GM21360 (cell line): Measurements from ENCODE around the gene OR2H2.

ENCODE experiments used
- ATAC-seq: cut with Tn5 transposase; IDR thresholded peaks from one replicate; pipeline ENCODE4 v1.9.1; 2021; ENCODE audit warnings: mild to moderate bottlenecking, moderate library complexity; ENCODE audit not compliant: unreplicated experiment

Gene OR2H2

DNA sequence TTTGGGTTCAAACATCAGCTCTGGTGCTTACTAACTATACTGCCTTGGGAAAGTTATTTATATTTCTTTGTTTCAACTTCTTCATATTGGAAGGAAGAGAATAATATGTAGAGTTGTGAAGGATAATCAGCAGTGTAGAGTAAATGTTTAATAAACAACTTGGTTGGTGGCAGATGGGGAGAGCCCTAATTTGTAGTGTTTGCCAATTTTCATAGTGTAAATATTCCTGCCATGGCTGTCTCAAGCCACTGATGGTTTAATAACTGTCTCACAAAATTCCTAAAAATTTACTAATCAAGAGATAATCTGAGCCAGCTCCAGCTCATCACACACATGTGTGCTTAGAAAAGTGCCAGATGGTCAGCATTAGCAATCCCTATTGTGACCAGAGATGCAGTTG is at the start of gene OR2H2:
Gene OR2H2 (plus strand): TSS at position 301 of the 400 bp plus-strand sequence. CDS start 2,824 bp downstream, outside the sequence.
- ATAC-seq: no peak

DNA sequence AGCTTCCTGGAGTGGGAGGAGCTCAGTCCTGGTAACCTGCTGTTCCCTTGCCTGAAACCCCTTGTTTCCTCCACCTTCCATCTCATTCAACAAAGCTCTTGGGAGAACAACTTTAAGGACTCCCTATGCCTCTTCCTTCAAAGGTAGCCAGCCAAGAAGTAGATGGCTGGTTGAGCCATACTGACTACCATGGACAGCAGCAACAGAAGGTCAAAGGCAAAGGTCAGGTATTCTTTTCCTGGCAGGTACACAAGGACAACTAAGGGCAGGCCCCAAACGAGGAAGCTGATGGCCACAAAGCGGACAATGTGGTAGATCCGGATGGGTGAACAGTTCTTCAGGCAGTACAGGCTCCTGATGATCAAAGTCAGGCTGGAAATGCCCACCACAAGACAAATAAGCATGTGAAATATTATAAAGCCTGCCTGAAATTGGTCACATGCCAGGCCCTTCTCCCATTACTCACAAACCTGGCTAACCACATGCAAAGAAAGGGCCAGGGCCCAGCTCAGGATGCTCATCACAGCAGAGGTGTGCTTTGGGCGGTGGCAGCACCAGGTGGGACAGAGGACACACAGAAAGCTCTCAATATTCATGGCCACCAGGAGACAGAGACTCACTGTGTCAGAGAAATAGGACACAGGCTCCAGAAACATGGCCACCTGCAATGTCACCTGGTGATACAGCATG is 47.1 kb upstream of the OR2H2 start:
- ATAC-seq: no peak

DNA sequence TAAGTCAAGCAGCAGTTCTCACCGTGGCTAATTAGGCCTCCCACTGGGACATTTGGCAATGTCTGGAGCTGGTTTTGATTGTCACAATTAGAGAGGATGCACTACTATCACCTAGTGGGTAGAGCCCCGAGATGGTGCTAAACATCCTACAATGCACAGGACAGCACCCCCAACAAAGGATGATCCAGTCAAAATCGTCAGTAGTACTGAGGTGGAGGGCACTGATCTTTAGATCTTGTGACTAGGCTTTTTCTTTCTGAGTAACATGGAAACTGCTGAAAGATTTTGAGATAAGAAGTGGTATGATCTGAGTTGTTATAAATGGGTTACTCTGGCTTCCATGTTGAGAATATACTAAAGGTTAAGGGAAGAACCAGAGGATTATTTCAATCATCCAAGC is 37.3 kb upstream of the OR2H2 start:
- no peak for ATAC-seq

DNA sequence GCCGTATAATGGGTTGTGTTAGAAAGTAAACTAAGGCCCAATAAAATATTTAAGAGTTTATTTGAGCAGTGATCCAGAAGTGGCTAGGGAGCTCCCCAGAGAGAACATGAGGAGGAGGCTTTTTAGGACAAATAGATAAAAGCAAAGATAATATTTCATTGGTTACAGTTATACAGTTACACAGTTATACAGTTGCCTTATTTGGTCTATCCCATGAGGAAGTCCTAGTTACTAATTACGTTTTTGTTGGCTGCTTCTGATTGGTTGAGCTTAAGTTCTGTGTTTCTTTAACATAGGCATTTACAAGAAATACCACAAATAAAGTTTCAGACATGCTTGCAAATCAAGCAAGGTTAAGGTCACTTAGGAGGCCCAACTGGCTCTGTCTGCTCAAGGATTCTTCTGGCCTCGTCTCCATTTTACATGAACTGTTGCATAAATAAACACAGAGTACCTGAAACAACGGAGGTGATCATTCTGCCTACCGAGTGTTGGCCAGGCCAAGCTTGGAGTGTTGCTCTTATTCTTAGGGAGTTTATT is 32.3 kb upstream of the OR2H2 start:
- ATAC-seq: peak; percentile 81

DNA sequence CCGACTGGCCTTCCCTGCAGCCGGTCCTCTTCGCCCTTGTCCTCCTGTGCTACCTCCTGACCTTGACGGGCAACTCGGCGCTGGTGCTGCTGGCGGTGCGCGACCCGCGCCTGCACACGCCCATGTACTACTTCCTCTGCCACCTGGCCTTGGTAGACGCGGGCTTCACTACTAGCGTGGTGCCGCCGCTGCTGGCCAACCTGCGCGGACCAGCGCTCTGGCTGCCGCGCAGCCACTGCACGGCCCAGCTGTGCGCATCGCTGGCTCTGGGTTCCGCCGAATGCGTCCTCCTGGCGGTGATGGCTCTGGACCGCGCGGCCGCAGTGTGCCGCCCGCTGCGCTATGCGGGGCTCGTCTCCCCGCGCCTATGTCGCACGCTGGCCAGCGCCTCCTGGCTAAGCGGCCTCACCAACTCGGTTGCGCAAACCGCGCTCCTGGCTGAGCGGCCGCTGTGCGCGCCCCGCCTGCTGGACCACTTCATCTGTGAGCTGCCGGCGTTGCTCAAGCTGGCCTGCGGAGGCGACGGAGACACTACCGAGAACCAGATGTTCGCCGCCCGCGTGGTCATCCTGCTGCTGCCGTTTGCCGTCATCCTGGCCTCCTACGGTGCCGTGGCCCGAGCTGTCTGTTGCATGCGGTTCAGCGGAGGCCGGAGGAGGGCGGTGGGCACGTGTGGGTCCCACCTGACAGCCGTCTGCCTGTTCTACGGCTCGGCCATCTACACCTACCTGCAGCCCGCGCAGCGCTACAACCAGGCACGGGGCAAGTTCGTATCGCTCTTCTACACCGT is 31.5 kb upstream of the OR2H2 start:
- ATAC-seq: no peak

DNA sequence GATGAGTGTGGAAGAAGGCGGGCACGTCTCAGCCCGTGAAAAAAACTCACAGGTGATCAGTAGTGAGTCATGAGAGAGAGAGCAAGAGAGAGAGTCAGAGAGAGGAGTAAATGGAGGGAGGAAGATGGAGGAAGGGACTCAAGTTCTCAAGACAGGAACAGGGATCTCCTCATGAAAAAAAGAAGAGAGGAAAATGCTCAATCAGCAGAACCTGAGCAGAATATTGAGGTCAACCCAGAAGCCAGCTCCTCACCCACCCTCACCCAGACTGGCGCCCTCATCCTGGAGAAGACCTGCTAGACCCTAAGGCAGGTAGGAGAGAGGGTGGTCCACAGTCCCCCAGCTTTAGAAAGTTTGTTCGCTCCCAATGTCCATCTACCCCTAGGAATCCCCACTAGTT is 30.2 kb upstream of the OR2H2 start:
- no peak for ATAC-seq

DNA sequence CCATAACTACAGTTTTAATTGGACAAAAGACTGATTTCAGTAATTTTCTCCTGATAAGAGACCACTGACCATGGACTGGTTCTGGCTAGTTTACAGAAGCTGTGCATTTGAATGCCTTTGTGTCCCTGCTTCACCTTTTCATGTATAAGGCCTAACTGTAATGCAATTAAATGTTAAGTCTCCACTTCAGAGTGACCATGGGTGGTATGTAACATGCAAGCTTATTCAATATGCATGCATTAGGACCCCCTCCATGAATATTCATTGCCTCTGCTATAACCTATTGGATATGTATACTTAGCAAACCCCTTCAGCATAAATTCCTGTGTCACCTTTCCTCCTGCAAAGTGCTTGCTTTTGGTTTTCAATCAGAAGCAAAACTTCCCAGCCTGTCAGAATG is 27.6 kb upstream of the OR2H2 start:
- no peak for ATAC-seq

DNA sequence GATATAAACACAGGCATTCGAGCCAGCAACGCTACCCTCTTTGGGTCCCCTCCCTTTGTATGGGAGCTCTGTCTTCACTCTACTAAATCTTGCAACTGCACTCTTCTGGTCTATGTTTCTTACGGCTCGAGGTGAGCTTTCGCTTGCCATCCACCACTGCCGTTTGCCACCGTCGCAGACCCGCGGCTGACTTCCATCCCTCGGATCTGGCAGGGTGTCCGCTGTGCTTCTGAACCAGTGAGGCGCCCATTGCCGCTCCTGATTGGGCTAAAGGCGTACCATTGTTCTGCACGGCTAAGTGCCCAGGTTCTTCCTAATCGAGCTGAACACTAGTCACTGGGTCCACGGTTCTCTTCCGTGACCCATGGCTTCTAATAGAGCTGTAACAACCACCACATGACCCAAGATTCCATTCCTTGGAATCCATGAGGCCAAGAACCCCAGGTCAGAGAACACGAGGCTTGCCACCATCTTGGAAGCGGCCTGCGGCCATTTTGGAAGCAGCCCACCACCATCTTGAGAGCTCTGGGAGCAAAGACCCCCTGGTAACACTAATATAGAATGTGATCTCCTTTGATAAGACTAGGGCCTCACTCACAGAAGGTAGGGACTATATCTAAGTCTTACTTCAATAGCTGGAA is 26.4 kb upstream of the OR2H2 start:
- no peak for ATAC-seq

DNA sequence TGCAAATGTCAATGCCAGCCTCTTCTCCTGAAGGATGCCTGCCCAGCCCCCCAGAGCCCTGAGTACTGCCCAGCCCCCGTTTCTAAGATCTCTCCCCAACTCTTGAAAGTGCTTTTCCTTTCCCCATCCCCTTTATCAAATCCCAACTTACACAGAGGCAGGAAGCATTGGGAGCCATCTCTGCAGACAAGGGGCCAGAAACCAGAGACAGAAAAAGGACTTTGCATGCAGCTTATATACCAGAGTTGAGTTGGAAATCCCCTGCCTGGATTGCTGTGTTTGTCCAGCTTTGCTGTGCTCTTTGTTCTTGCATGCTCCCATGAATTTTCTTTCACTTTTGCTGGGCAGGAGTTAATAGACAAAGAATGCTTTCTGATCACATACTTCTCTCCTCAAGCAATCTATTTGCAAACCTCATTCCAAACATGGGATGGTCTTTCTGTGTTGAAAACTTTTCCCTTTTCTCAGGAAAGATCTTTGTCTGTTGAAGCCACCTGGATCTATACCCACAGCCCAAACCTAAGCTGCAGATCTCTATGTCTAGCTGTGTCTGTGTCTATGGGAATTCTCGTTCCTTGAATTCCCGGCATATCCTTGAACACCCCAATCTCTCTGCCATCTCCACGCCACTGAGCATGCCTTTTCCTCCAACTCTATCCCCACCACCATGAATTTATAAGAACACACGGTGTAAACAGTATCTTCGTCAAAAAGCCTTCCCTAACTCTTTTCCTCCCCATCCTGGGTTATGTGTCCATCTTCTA is 25.2 kb upstream of the OR2H2 start, which contains the start of gene UBD:
Gene UBD (minus strand): TSS at position 209 of the 764 bp plus-strand sequence. CDS start 31 bp downstream, at position 178.
- ATAC-seq: no peak

DNA sequence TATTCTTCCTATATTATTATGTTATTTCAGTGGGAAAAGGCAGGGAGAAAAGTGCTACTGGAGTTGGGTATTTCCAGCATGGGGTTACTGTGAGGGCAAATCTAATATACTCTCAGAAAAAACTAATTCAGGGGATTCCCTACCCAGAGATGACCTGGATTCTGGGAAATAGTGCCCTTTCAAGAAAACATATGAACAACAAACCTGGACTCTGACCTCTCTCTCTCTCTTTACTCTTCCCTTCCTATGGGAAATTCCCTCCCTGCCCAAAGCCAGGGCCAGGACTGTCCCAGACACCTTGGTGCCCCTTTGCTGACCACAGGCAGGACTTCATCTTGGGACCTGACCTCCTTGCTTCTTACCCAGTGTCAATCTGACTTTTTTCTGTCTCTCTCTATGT is 23.8 kb upstream of the OR2H2 start:
- ATAC-seq: no peak

DNA sequence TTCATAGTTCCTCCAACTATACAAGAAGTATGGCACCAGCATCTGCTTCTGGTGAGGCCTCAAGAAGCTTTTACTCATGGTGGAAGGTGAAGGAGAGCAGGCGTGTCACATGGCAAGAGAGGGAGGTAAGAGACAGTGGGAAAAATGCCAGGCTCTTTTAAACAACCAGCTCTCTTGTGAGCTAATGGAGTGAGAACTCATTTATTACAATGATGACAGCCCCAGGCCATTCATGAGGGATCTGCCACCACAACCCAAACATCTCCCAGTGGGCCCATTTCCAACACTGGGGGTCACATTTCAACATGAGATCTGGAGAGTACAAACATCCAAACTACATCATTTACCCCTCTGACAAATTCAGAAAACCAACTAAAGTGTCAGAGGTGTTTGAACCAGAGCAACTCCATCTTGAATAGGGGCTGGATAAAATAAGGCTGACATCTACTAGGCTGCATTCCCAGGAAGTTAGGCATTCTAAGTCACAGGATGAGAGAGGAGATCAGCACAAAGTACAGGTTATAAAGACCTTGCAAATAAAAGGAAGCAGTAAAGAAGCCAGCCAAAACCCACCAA is 23.2 kb upstream of the OR2H2 start:
- ATAC-seq: no peak

DNA sequence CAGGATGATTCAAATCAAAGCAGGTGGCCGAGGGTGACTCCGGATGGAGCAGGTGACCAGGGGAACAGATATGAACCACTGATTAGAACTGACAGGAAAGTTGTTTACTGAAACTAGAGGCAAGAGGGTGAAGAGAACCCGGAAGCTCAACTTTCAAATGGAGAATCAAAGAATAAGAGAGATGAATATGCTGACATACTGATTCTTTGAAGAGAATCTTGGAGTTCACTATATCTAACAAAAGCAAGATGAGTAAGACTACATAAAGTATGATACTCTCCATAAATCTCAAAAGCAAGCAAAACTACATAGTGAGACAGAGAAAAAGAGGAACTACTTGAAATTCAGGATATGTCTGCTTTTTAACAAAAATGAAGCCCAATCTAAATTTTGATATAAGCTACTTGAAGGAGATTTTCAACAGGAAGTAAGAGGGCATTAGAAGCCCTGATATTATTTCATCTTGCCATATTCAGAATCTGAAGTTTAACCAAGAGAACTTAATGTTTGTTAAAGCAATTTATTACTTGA is 21.4 kb upstream of the OR2H2 start:
- no peak for ATAC-seq

DNA sequence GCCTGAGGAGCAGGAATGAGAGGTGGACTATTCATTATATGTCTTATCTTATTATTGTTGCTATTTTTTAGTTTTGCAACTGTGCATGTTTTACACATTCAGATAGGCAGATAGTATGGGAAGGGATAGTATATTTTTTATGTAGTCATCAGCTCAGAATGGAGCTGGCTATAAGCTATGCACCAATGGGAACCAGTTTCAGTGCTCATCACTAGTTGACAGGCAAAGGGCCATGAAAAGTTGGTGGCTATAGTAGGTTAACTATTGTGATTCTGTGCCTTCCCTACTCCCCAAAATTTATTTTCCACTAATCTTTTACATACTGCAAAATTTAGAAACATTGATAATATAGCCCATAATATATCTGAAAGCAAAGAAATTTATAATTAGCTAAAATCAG is 20.0 kb upstream of the OR2H2 start:
- peak; percentile 48 for ATAC-seq

DNA sequence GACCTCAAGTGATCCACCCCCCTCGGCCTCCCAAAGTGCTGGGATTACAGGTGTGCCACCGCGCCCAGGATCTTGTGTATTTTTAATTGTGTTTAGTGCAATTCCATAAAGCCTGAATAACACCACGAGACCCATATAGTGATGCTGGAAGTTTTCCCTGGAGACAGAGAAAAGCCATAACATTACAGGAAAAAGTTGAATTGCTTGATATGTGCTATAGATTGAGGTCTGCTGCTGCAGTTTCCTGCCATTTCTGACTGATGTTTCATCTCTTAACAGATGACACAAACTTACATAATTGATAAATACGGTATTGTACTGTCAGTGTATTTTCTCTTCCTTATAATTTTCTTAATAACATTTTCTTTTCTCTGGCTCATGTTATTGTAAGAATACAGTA is 18.1 kb upstream of the OR2H2 start:
- no peak for ATAC-seq

DNA sequence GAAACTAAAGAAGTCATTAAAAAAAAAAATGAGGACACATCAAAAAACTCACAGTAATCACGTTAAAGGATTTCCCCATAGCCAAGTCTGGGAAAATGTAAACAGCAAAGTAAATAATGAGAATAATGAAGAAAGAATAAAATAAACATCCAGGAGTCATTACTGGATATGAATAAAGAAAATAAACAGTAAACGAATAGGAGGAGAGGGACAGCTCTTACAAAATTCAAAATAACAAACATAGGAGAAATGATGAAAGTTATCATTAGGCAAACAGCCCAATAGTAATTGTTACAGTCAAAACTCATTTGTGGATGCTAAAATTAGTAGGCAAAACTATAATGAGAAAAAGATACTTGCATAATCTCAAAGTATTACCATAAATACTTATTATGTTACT is 17.4 kb upstream of the OR2H2 start:
- no peak for ATAC-seq

DNA sequence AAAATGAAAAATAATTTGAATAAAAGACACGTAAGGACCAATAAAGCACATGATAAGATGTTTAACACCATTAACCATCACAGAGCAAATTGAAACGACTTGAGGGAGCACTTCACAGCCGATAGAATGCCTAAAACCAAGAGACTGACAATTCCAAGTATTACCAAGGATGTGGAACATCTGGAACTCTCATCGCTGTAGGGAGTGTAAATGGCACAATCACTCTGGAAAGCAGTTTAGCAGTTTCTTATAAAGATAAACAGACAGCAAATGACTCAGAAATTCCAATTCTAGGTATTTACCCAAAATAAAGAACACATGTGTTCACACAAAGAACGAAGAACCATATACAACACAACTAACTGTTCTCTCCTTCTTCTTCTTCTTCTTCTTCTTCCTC is 16.9 kb upstream of the OR2H2 start:
- ATAC-seq: no peak

DNA sequence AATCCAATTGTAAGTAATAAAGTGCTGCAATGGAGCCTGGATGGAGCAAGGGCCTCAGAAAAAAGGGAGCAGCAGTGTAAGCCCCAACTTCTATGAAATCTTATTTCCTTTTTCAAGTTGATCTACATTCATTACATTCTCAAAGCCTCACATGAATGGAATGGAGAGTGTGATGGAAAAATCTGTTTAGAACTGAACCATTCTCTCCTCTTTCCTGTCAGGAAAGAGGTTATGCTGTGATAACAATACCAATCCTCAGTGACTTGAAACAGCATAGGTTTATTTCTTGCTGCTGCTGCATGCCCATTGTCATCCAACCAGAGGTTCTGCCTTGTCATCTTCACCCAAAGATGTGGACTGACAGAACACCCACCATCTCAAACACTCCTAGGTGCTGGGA is 8.9 kb upstream of the OR2H2 start:
- ATAC-seq: no peak

DNA sequence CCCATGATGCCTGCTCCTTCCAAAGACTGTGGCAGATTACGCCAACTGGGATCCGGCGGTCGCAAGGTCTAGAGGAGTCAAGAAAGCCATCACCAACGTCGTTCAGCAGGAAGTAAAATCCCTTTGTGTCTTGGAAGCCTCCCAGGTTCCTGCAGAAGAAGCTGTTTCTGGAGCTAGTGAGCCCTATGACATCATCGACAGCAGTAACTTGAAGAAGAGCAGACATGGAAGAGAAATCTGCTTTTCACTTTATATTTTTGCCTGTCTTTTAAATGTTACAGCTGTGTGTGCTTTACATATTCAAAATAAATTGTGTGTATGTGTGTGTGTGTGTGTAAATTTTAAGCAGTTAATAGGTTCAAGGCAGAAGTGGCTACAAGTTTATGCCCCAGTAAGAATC is 7.4 kb upstream of the OR2H2 start:
- ATAC-seq: no peak

DNA sequence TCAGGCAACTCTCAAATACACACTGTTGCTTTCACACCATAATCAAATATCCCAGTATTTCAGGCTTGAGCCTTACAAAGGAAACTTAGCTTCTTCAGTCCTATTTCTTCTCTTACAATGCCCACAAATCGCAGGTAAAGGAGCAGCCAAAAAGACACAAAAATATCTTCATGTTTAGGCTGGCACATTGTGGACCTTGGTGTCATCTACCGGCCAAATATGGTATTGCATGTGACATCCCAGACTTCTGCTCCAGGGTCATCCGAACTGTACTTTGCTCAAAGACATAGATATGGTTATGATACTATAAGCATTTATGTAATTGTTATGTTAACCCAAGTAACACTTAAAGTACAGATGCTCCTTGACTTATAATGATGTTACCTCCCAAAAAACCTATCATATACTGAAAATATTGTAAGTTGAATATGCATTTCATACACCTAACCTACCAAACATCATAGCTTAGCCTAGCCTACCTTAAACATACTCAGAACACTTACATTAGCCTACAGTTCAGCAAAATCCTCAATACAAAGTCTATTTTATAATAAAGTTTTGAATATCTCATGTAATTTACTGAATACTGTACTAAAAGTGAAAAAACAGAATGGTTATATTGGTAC is 4.6 kb downstream of the OR2H2 start:
- ATAC-seq: no peak
